Progenitor cell of endocrine pancreas (in vitro differentiated cells): ENCODE measurements around the gene CALCR. TPM values are rescaled to one million over a fixed set of nuclear protein-coding genes. Genes with fewer than 3 reads are reported as not detected.
"Not testable (repeated sequence)": the region's sequence is repeated elsewhere in the genome, so short reads cannot be mapped to it uniquely, and the experiment has no call there.

Experiments used
- DNase-seq: peaks from one replicate; pipeline ENCODE4 v3.0.0; 2021; ENCODE audit warnings: low spot score; ENCODE audit not compliant: unreplicated experiment
- H3K27ac Mint-ChIP-seq: 2 replicates; pipeline ENCODE4 v1.8.0; 2021; ENCODE audit warnings: mild to moderate bottlenecking, moderate library complexity, mixed read lengths
- H3K27me3 Mint-ChIP-seq: 2 replicates; pipeline ENCODE4 v1.8.0; 2021; ENCODE audit warnings: mixed read lengths
- H3K36me3 Mint-ChIP-seq: 2 replicates; pipeline ENCODE4 v1.8.0; 2022; ENCODE audit warnings: mixed read lengths; ENCODE audit not compliant: insufficient read depth
- H3K4me1 Mint-ChIP-seq: 2 replicates; pipeline ENCODE4 v1.8.0; 2021; ENCODE audit warnings: low read depth, mixed read lengths
- H3K4me3 Mint-ChIP-seq: 2 replicates; pipeline ENCODE4 v1.8.0; 2021; ENCODE audit warnings: low read depth, mild to moderate bottlenecking, moderate library complexity, mixed read lengths
- H3K9me3 Mint-ChIP-seq: 2 replicates; pipeline ENCODE4 v1.8.0; 2021; ENCODE audit warnings: low read depth, mixed read lengths
- CTCF ChIP-seq: fragments of 200-600 bp; sonication (generic); IDR thresholded peaks from one replicate; pipeline ENCODE4 v1.5.0; 2021; ENCODE audit warnings: antibody characterized with exemption, mild to moderate bottlenecking; ENCODE audit not compliant: unreplicated experiment
- total RNA-seq: library from RNA; stranded (reverse); gene quantifications from 2 replicates; pipeline ENCODE4 v1.2.1, GENCODE V29; 2021

The CALCR gene
- total RNA-seq, 1 donor from 2014 or later: not detected

GRCh38 chr7:93601363-93601762 lies 26.8 kb upstream of the CALCR start:
- H3K4me1 Mint-ChIP-seq: no peaks in the 10 kb centered on the region
- no peak for DNase-seq

GRCh38 chr7:93594250-93594649 lies 19.7 kb upstream of the CALCR start:
- DNase-seq: no peak
- H3K27ac Mint-ChIP-seq: no peak overlapping the region
- H3K36me3 Mint-ChIP-seq: peaks cover 3% of the 10 kb centered on the region
- no peaks in the 10 kb centered on the region for H3K4me1 Mint-ChIP-seq
- no peak overlapping the region for H3K4me3 Mint-ChIP-seq
- TF ChIP-seq CTCF: no peak
- peaks cover 4% of the 10 kb centered on the region for H3K9me3 Mint-ChIP-seq
- no peaks in the 10 kb centered on the region for H3K27me3 Mint-ChIP-seq

More at GRCh38 chr7:93601363-93601762, 26.8 kb upstream of the CALCR start:
- Mint-ChIP-seq H3K36me3 (no peaks in the 10 kb centered on the region), H3K27me3 (no peaks in the 10 kb centered on the region), H3K27ac (no peak overlapping the region), H3K4me3 (no peak overlapping the region), H3K9me3 (no peaks in the 10 kb centered on the region)
- no peak for TF ChIP-seq CTCF

- Mint-ChIP-seq H3K4me3 (no peak overlapping the region), H3K36me3 (peaks cover 3% of the 10 kb centered on the region), H3K27ac (no peak overlapping the region), H3K4me1 (no peaks in the 10 kb centered on the region), H3K9me3 (peaks cover 4% of the 10 kb centered on the region), H3K27me3 (no peaks in the 10 kb centered on the region)
- no peak for TF ChIP-seq CTCF
- DNase-seq: no peak
Observed at GRCh38 chr7:93592588-93593266, 18.2 kb upstream of the CALCR start.

GRCh38 chr7:93591224-93592050 lies 16.9 kb upstream of the CALCR start:
- H3K4me1 Mint-ChIP-seq, H3K27ac Mint-ChIP-seq, H3K4me3 Mint-ChIP-seq, H3K27me3 Mint-ChIP-seq, DNase-seq, H3K9me3 Mint-ChIP-seq, H3K36me3 Mint-ChIP-seq: not testable (repeated sequence)

GRCh38 chr7:93586479-93586865 lies 11.9 kb upstream of the CALCR start:
- DNase-seq, H3K36me3 Mint-ChIP-seq, H3K4me3 Mint-ChIP-seq, H3K27ac Mint-ChIP-seq, H3K4me1 Mint-ChIP-seq, H3K9me3 Mint-ChIP-seq, H3K27me3 Mint-ChIP-seq: not testable (repeated sequence)

- not testable (repeated sequence) for H3K36me3 Mint-ChIP-seq, H3K9me3 Mint-ChIP-seq, H3K27ac Mint-ChIP-seq, H3K27me3 Mint-ChIP-seq, H3K4me1 Mint-ChIP-seq, H3K4me3 Mint-ChIP-seq, DNase-seq
Observed at GRCh38 chr7:93585694-93586478, 11.4 kb upstream of the CALCR start.
